Sigmoid colon (tissue), 4 donors: ENCODE measurements around the gene TMEM164.

Experiments used
- EP300 ChIP-seq, 4 donors: sonication (generic); formaldehyde crosslinking; IDR thresholded peaks; one replicate each; pipeline ENCODE4 v1.6.1; 2017; ENCODE audit warnings: antibody characterized with exemption in 4 of 4
- TF ChIP-seq, protein P1 (sequence below), 4 experiments: fragments of 450-650 bp in 3 of 4; fragments of 200-600 bp in 1 of 4; IDR thresholded peaks; one replicate each; pipeline ENCODE4 v1.5.1; 2016 to 2019; ENCODE audit warnings: antibody characterized with exemption in 4 of 4, mild to moderate bottlenecking in 3 of 4, moderate library complexity in 2 of 4

GRCh38 chrX:110004215-110004614, 1.3 kb downstream of the TMEM164 start:
- TF ChIP-seq, protein P1, sequence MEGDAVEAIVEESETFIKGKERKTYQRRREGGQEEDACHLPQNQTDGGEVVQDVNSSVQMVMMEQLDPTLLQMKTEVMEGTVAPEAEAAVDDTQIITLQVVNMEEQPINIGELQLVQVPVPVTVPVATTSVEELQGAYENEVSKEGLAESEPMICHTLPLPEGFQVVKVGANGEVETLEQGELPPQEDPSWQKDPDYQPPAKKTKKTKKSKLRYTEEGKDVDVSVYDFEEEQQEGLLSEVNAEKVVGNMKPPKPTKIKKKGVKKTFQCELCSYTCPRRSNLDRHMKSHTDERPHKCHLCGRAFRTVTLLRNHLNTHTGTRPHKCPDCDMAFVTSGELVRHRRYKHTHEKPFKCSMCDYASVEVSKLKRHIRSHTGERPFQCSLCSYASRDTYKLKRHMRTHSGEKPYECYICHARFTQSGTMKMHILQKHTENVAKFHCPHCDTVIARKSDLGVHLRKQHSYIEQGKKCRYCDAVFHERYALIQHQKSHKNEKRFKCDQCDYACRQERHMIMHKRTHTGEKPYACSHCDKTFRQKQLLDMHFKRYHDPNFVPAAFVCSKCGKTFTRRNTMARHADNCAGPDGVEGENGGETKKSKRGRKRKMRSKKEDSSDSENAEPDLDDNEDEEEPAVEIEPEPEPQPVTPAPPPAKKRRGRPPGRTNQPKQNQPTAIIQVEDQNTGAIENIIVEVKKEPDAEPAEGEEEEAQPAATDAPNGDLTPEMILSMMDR (IDR thresholded peaks at IDR 0.05) = no peak
- TF ChIP-seq EP300 (IDR thresholded peaks at IDR 0.05) = no peak
